WTC11 (cell line): ENCODE measurements around the gene ABCC9. TPM values are rescaled to one million over a fixed set of nuclear protein-coding genes. Genes with fewer than 3 reads are reported as not detected.

Experiments
- ATAC-seq: fragments of 200-7000 bp; cut with Tn5 transposase; 2 replicates; pipeline ENCODE4 v1.10.0; 2021; ENCODE audit warnings: mild to moderate bottlenecking, moderate library complexity
- CTCF ChIA-PET: fragments of 300-600 bp; sonication (Branson Sonifier 250); formaldehyde crosslinking; loops from one replicate; lab custom pipeline; 2021; ENCODE audit warnings: antibody characterized with exemption; lab: Charles Lee
- POLR2A ChIA-PET: fragments of 350-600 bp; sonication (Branson Sonifier 250); formaldehyde crosslinking; loops from one replicate; lab custom pipeline; 2021; ENCODE audit warnings: antibody characterized with exemption; lab: Charles Lee
- DNase-seq: peaks from one replicate; pipeline ENCODE4 v3.0.0; 2021; ENCODE audit warnings: low spot score
- H3K27ac Mint-ChIP-seq: 2 replicates; pipeline ENCODE4 v1.8.0; 2021; ENCODE audit warnings: mixed read lengths
- H3K27me3 Mint-ChIP-seq: 2 replicates; pipeline ENCODE4 v1.8.0; 2021; ENCODE audit warnings: low read depth, mild to moderate bottlenecking, moderate library complexity, mixed read lengths
- H3K36me3 Mint-ChIP-seq: 2 replicates; pipeline ENCODE4 v1.8.0; 2021; ENCODE audit warnings: mixed read lengths
- H3K4me1 Mint-ChIP-seq: 2 replicates; pipeline ENCODE4 v1.8.0; 2022; ENCODE audit warnings: mixed read lengths
- H3K4me3 Mint-ChIP-seq: 2 replicates; pipeline ENCODE4 v1.8.0; 2021; ENCODE audit warnings: mild to moderate bottlenecking, moderate library complexity, mixed read lengths
- H3K9me3 Mint-ChIP-seq: 2 replicates; pipeline ENCODE4 v1.8.0; 2021; ENCODE audit warnings: mixed read lengths
- ARID4B ChIP-seq: sonication (generic); formaldehyde crosslinking; IDR thresholded peaks from 2 replicates; pipeline ENCODE4 v1.8.0; 2023; ENCODE audit warnings: missing genetic modification reagents, mild to moderate bottlenecking, borderline replicate concordance
- CREB1 ChIP-seq: sonication (generic); formaldehyde crosslinking; IDR thresholded peaks from 2 replicates; pipeline ENCODE4 v1.8.0; 2023; ENCODE audit warnings: mild to moderate bottlenecking, missing genetic modification reagents
- CTCF ChIP-seq: fragments of 200-600 bp; IDR thresholded peaks from 2 replicates; pipeline ENCODE4 v1.8.0; 2022; ENCODE audit warnings: antibody characterized with exemption
- E2F1 ChIP-seq: sonication (generic); formaldehyde crosslinking; IDR thresholded peaks from 2 replicates; pipeline ENCODE4 v1.8.0; 2022; ENCODE audit warnings: mild to moderate bottlenecking, missing genetic modification reagents
- EMX1 ChIP-seq: fragments of 250-450 bp; sonication (Bioruptor Pico); IDR thresholded peaks from 2 replicates; pipeline ENCODE4 v1.8.0; 2021; ENCODE audit warnings: mild to moderate bottlenecking
- ERG ChIP-seq: fragments of 250-450 bp; sonication (Bioruptor Pico); IDR thresholded peaks from 2 replicates; pipeline ENCODE4 v1.8.0; 2021; ENCODE audit warnings: mild to moderate bottlenecking
- FOXK1 ChIP-seq: sonication (generic); formaldehyde crosslinking; IDR thresholded peaks from 2 replicates; pipeline ENCODE4 v1.8.0; 2022; ENCODE audit warnings: mild to moderate bottlenecking, moderate library complexity, missing genetic modification reagents
- HMGA2 ChIP-seq: fragments of 250-450 bp; sonication (Bioruptor Pico); IDR thresholded peaks from 2 replicates; pipeline ENCODE4 v1.4.0; 2021; ENCODE audit warnings: mild to moderate bottlenecking, moderate library complexity
- NR2C2 ChIP-seq: sonication (generic); formaldehyde crosslinking; IDR thresholded peaks from 2 replicates; pipeline ENCODE4 v1.8.0; 2022; ENCODE audit warnings: mild to moderate bottlenecking, missing genetic modification reagents
- PREB ChIP-seq: sonication (generic); formaldehyde crosslinking; IDR thresholded peaks from 2 replicates; pipeline ENCODE4 v1.8.1; 2022; ENCODE audit warnings: mild to moderate bottlenecking, missing genetic modification reagents, moderate library complexity, borderline replicate concordance
- SMAD3 ChIP-seq: sonication (generic); formaldehyde crosslinking; IDR thresholded peaks from 2 replicates; pipeline ENCODE4 v1.8.0; 2022; ENCODE audit warnings: missing genetic modification reagents, mild to moderate bottlenecking, borderline replicate concordance
- SMAD4 ChIP-seq: sonication (generic); formaldehyde crosslinking; IDR thresholded peaks from 2 replicates; pipeline ENCODE4 v1.8.0; 2022; ENCODE audit warnings: mild to moderate bottlenecking, missing genetic modification reagents
- TEAD1 ChIP-seq: sonication (generic); formaldehyde crosslinking; IDR thresholded peaks from 2 replicates; pipeline ENCODE4 v1.8.0; 2022; ENCODE audit warnings: mild to moderate bottlenecking, missing genetic modification reagents
- ZBTB21 ChIP-seq: sonication (generic); formaldehyde crosslinking; IDR thresholded peaks from 2 replicates; pipeline ENCODE4 v1.8.1; 2023; ENCODE audit warnings: mild to moderate bottlenecking, missing genetic modification reagents, borderline replicate concordance
- ZNF121 ChIP-seq: sonication (generic); formaldehyde crosslinking; IDR thresholded peaks from 2 replicates; pipeline ENCODE4 v1.8.0; 2023; ENCODE audit warnings: missing genetic modification reagents
- ZNF281 ChIP-seq: sonication (generic); formaldehyde crosslinking; IDR thresholded peaks from 2 replicates; pipeline ENCODE4 v1.8.0; 2023; ENCODE audit warnings: mild to moderate bottlenecking, missing genetic modification reagents
- ZNF423 ChIP-seq: fragments of 250-450 bp; sonication (Bioruptor Pico); IDR thresholded peaks from 2 replicates; pipeline ENCODE4 v2.1.2; 2022; ENCODE audit warnings: mild to moderate bottlenecking, moderate library complexity
- total RNA-seq: library from RNA; stranded (reverse); gene quantifications from 3 replicates; pipeline ENCODE4 v1.2.3, GENCODE V29; 2021

The ABCC9 gene
- total RNA-seq, 1 experiment from 2014 or later = 0.04 TPM

GRCh38 chr12:21860534-21860933 is 80.7 kb downstream of the ABCC9 start:
- no peak overlapping the region for H3K4me3 Mint-ChIP-seq
- TF ChIP-seq CTCF (no peak), ZNF281 (CRISPR knock-in tag) (no peak), TEAD1 (CRISPR knock-in tag) (no peak), NR2C2 (CRISPR knock-in tag) (no peak), HMGA2 (CRISPR knock-in tag) (no peak), CREB1 (CRISPR knock-in tag) (no peak), SMAD3 (no peak), ARID4B (CRISPR knock-in tag) (no peak)
- no peaks in the 10 kb centered on the region for H3K4me1 Mint-ChIP-seq
- H3K9me3 Mint-ChIP-seq = no peaks in the 10 kb centered on the region
- DNase-seq (no peak), ATAC-seq (no peak)
- POLR2A ChIA-PET = no interaction called here
- CTCF ChIA-PET = no interaction called here
- no peaks in the 10 kb centered on the region for H3K27me3 Mint-ChIP-seq
- H3K36me3 Mint-ChIP-seq = no peaks in the 10 kb centered on the region
- no peak overlapping the region for H3K27ac Mint-ChIP-seq

- no peak overlapping the region for H3K27ac Mint-ChIP-seq
- ATAC-seq = no peak
- ChIA-PET CTCF (no interaction called here), POLR2A (no interaction called here)
- no peaks in the 10 kb centered on the region for H3K27me3 Mint-ChIP-seq
- DNase-seq = no peak
- H3K4me1 Mint-ChIP-seq = no peaks in the 10 kb centered on the region
- TF ChIP-seq ZBTB21 (no peak), SMAD3 (no peak), HMGA2 (CRISPR knock-in tag) (no peak)
- no peaks in the 10 kb centered on the region for H3K9me3 Mint-ChIP-seq
- H3K36me3 Mint-ChIP-seq = no peaks in the 10 kb centered on the region
- H3K4me3 Mint-ChIP-seq = no peak overlapping the region
These were observed 81.1 kb downstream of the ABCC9 start for GRCh38 chr12:21860128-21860527.

GRCh38 chr12:21852251-21852650 is 89.0 kb downstream of the ABCC9 start:
- no peaks in the 10 kb centered on the region for H3K9me3 Mint-ChIP-seq

GRCh38 chr12:21851151-21851550 is 90.1 kb downstream of the ABCC9 start:
- no peaks in the 10 kb centered on the region for H3K9me3 Mint-ChIP-seq
- ATAC-seq (no peak), DNase-seq (no peak)
- no peak overlapping the region for H3K4me3 Mint-ChIP-seq
- no peaks in the 10 kb centered on the region for H3K36me3 Mint-ChIP-seq
- POLR2A ChIA-PET = no interaction called here
- no peaks in the 10 kb centered on the region for H3K4me1 Mint-ChIP-seq
- no peak overlapping the region for H3K27ac Mint-ChIP-seq
- no peaks in the 10 kb centered on the region for H3K27me3 Mint-ChIP-seq
- CTCF ChIA-PET = no interaction called here
- no peak for TF ChIP-seq FOXK1
- no peak for TF ChIP-seq ZNF423 (CRISPR knock-in tag)
- TF ChIP-seq ERG (CRISPR knock-in tag) = no peak
- no peak for TF ChIP-seq PREB
- no peak for TF ChIP-seq E2F1 (CRISPR knock-in tag)
- no peak for TF ChIP-seq ZNF121

More at GRCh38 chr12:21852251-21852650, 89.0 kb downstream of the ABCC9 start:
- CTCF ChIA-PET = no interaction called here
- no peak overlapping the region for H3K4me3 Mint-ChIP-seq
- H3K27ac Mint-ChIP-seq = no peak overlapping the region
- H3K27me3 Mint-ChIP-seq = no peaks in the 10 kb centered on the region
- no peak for TF ChIP-seq HMGA2 (CRISPR knock-in tag)
- no peak for TF ChIP-seq EMX1 (CRISPR knock-in tag)
- no peak for TF ChIP-seq SMAD4
- TF ChIP-seq, all 79 proteins: peak for 0
- ATAC-seq (no peak), DNase-seq (no peak)
- POLR2A ChIA-PET = no interaction called here
- Mint-ChIP-seq H3K36me3 (no peaks in the 10 kb centered on the region), H3K4me1 (no peaks in the 10 kb centered on the region)
